DOHH2 (cell line): ENCODE data around the gene PPM1N.

Experiments
- H3F3A ChIP-seq: fragments of 200-600 bp; sonication (generic), shearing (Covaris generic); 2 replicates; pipeline ENCODE4 v1.6.0; 2016; ENCODE audit warnings: antibody characterized with exemption, mild to moderate bottlenecking; ENCODE audit not compliant: control insufficient read depth, insufficient read depth
- H3K27ac ChIP-seq: fragments of 200-600 bp; sonication (generic); 2 replicates; pipeline ENCODE4 v1.5.1; 2014; ENCODE audit warnings: low read depth, mild to moderate bottlenecking, low read length, moderate library complexity
- H3K27me3 ChIP-seq: fragments of 200-600 bp; sonication (generic); 2 replicates; pipeline ENCODE4 v1.6.1; 2014; ENCODE audit warnings: mild to moderate bottlenecking, low read length, mixed read lengths; ENCODE audit not compliant: control insufficient read depth
- H3K36me3 ChIP-seq: fragments of 200-600 bp; sonication (generic); 2 replicates; pipeline ENCODE4 v1.6.1; 2014; ENCODE audit warnings: mild to moderate bottlenecking, low read length, moderate library complexity, mixed read lengths; ENCODE audit not compliant: control insufficient read depth
- H3K4me1 ChIP-seq: fragments of 200-600 bp; sonication (generic); 2 replicates; pipeline ENCODE4 v1.6.1; 2014; ENCODE audit warnings: mild to moderate bottlenecking, low read length, mixed read lengths; ENCODE audit not compliant: control insufficient read depth
- H3K4me2 ChIP-seq: fragments of 200-600 bp; sonication (generic); 2 replicates; pipeline ENCODE4 v1.6.0; 2014; ENCODE audit warnings: mild to moderate bottlenecking, low read length, moderate library complexity
- H3K4me3 ChIP-seq: fragments of 200-600 bp; sonication (generic); 2 replicates; pipeline ENCODE4 v1.5.1; 2014; ENCODE audit warnings: mild to moderate bottlenecking, low read length, mixed read lengths
- H3K79me2 ChIP-seq: fragments of 200-600 bp; sonication (generic); 2 replicates; pipeline ENCODE4 v1.6.1; 2014; ENCODE audit warnings: mild to moderate bottlenecking, low read length, mixed read lengths; ENCODE audit not compliant: control insufficient read depth
- H3K9me2 ChIP-seq: fragments of 200-600 bp; sonication (generic); replicated peaks from 2 replicates; pipeline ENCODE4 v1.6.1; 2014; ENCODE audit warnings: mild to moderate bottlenecking, low read length, mixed read lengths; ENCODE audit not compliant: control insufficient read depth
- H3K9me3 ChIP-seq: fragments of 200-600 bp; sonication (generic); 2 replicates; pipeline ENCODE4 v1.6.1; 2014; ENCODE audit warnings: antibody characterized with exemption, low read length, mixed read lengths; ENCODE audit not compliant: control insufficient read depth, insufficient read depth
- H4K20me1 ChIP-seq: fragments of 200-600 bp; sonication (generic); 2 replicates; pipeline ENCODE4 v1.6.0; 2014; ENCODE audit warnings: low read depth, mild to moderate bottlenecking, antibody characterized with exemption, low read length, moderate library complexity; ENCODE audit not compliant: control insufficient read depth, insufficient read depth
- EZH2phosphoT487 ChIP-seq: fragments of 200-600 bp; sonication (generic); IDR thresholded peaks from 2 replicates; pipeline ENCODE4 v1.6.1; 2017; ENCODE audit warnings: borderline replicate concordance, mild to moderate bottlenecking, antibody characterized with exemption, low read length, moderate library complexity, mixed read lengths
- TF ChIP-seq, protein P1 (sequence below): fragments of 200-600 bp; sonication (generic); IDR thresholded peaks from one replicate; pipeline ENCODE4 v1.5.1; 2014; ENCODE audit warnings: antibody characterized with exemption, mild to moderate bottlenecking, low read depth, low read length; ENCODE audit not compliant: poor library complexity, severe bottlenecking

Gene PPM1N

DNA sequence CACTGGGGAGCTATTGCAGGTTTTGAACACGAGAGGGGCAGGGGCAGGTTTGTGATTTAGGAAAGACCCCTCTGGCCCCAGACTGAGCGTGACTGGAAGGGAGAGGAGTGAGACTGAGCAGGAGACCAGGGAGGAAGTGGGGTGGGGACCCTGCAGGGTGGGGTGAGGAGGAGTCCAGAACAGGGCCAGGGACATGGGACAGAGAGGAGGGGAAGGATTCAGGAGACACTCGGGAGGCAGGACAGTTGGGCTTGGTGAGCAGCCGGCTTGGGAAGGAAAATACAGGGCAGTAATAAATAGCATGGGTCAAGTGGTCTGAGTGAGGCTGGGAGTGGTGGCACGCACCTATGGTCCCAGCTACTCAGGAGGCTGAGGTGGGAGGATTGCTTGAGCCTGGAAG is 21.1 kb upstream of the PPM1N start:
- Histone ChIP-seq H3K27ac (no peak overlapping the region), H4K20me1 (no peaks in the 10 kb centered on the region), H3F3A (0 out of 2 replicates have a peak, but pooled peaks cover 10% of the 10 kb centered on the region), H3K36me3 (no peaks in the 10 kb centered on the region), H3K27me3 (peaks cover 15% of the 10 kb centered on the region), H3K4me1 (peaks cover 37% of the 10 kb centered on the region), H3K9me3 (no peaks in the 10 kb centered on the region), H3K4me3 (no peak overlapping the region), H3K79me2 (no peaks in the 10 kb centered on the region), H3K4me2 (no peak overlapping the region), H3K9me2 (no peaks in the 10 kb centered on the region)
- no peak for TF ChIP-seq EZH2phosphoT487
- TF ChIP-seq, protein P1, sequence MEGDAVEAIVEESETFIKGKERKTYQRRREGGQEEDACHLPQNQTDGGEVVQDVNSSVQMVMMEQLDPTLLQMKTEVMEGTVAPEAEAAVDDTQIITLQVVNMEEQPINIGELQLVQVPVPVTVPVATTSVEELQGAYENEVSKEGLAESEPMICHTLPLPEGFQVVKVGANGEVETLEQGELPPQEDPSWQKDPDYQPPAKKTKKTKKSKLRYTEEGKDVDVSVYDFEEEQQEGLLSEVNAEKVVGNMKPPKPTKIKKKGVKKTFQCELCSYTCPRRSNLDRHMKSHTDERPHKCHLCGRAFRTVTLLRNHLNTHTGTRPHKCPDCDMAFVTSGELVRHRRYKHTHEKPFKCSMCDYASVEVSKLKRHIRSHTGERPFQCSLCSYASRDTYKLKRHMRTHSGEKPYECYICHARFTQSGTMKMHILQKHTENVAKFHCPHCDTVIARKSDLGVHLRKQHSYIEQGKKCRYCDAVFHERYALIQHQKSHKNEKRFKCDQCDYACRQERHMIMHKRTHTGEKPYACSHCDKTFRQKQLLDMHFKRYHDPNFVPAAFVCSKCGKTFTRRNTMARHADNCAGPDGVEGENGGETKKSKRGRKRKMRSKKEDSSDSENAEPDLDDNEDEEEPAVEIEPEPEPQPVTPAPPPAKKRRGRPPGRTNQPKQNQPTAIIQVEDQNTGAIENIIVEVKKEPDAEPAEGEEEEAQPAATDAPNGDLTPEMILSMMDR, result no peak

DNA sequence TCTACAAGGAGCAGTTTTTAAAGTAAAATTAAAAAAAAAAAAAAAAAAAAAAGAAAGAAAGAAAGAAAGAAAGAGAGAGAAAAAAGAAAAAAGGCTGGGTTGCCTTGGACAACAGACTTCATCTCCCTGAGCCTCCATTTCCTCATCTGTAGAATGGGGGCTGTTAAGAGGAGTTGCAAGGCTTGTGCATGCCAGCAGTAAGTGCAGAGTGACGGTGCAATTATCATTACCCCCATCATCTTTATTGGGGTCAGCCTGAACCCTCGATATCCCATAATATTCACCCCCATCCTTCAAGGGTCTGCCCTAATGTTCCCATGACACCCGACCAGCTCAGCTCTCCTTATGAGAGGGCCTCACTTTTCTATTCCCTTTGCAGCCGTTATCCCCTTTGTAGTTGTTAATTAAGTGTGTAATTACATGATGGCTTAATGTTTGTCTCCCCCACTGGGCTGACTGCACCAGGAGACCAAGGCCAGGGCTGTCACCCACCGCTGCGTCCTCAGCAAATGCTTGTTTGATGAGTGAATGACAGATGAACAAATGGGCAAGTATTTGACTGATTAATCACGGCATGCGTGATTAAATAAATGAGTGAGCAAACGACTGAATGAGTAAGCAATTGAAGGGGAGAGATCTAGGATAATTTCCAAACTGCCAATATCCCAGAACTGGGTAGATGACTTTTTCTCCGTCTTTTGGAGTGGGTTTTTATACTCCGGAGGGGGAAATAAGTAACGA is 20.4 kb upstream of the PPM1N start:
- Histone ChIP-seq H3K9me2 (no peaks in the 10 kb centered on the region), H3K4me3 (peak overlapping the region; percentile 84), H3K27ac (peak overlapping the region; percentile 87), H3K27me3 (peaks cover 8% of the 10 kb centered on the region), H3K4me2 (peak overlapping the region; percentile 72), H3K9me3 (no peaks in the 10 kb centered on the region), H4K20me1 (no peaks in the 10 kb centered on the region), H3K36me3 (no peaks in the 10 kb centered on the region), H3K4me1 (peaks cover 37% of the 10 kb centered on the region), H3K79me2 (no peaks in the 10 kb centered on the region), H3F3A (0 out of 2 replicates have a peak, but pooled peaks cover 10% of the 10 kb centered on the region)
- TF ChIP-seq EZH2phosphoT487, result no peak
- TF ChIP-seq, protein P1, result no peak

DNA sequence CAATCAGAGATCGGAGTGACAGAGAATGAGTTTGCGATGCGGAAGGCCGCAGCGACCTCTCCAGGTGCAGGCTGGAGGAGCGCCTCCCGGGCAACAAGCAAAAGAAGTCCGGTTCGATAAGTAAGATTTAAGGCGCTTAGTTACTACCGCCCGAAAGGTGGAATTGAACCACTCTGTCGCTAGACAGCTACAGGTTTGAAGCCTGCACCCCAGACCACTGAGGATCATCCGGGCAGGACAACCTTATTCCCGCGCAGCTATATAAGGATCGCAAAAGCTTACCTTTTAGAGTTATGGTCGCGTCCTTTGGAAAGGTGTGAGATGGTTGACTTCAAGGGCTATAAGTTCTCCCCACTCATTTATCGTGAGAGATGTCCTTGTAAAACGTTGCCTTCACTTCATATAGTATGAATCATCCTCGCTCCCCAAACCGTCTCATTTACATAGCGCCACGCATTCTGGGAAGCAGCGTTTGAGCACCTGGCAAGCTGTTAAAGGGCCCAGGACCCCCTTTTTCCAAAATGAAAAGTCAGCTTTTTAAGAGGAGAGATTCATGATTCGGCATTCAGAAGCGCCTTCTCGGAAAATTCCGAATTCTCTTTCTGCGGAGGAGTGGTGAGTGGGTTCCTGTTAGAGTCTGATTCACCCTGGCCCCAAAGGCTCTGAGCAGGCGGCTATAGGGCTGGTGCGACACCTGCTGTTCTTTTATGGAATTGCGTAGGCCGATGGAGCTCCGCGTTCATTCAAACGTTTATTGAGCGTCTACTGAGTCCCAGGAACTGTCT is 19.6 kb upstream of the PPM1N start:
- H3K9me3 ChIP-seq, result no peaks in the 10 kb centered on the region
- no peak for TF ChIP-seq EZH2phosphoT487
- TF ChIP-seq, protein P1, result peak; percentile 86
- H3K9me2 ChIP-seq, result no peaks in the 10 kb centered on the region

More for the DNA sequence above, 19.6 kb upstream of the PPM1N start:
- Histone ChIP-seq H3K27ac (peak overlapping the region; percentile 87), H3K4me1 (peaks cover 37% of the 10 kb centered on the region), H3K27me3 (peaks cover 3% of the 10 kb centered on the region; the same call in 1 of the 2 replicates), H4K20me1 (no peaks in the 10 kb centered on the region), H3K4me2 (peak overlapping the region; percentile 72), H3K4me3 (peak overlapping the region; percentile 84), H3K79me2 (no peaks in the 10 kb centered on the region), H3K36me3 (no peaks in the 10 kb centered on the region), H3F3A (0 out of 2 replicates have a peak, but pooled peaks cover 10% of the 10 kb centered on the region)
